Body of pancreas (tissue), 4 donors: ENCODE measurements around the gene YARS1.

Source experiments
- POLR2A ChIP-seq, 3 donors: fragments of 450-650 bp; IDR thresholded peaks; one replicate each; pipeline ENCODE4 v1.6.1; 2016; ENCODE audit warnings: antibody characterized with exemption in 3 of 3, mild to moderate bottlenecking in 2 of 3
- TF ChIP-seq, protein P1 (sequence below), 7 experiments: fragments of 450-650 bp in 4 of 7; fragments of 200-600 bp in 3 of 7; sonication (generic) in 3 of 7; IDR thresholded peaks; one replicate each; pipeline ENCODE4 v1.5.1; 2016 to 2019; ENCODE audit warnings: antibody characterized with exemption in 7 of 7

DNA sequence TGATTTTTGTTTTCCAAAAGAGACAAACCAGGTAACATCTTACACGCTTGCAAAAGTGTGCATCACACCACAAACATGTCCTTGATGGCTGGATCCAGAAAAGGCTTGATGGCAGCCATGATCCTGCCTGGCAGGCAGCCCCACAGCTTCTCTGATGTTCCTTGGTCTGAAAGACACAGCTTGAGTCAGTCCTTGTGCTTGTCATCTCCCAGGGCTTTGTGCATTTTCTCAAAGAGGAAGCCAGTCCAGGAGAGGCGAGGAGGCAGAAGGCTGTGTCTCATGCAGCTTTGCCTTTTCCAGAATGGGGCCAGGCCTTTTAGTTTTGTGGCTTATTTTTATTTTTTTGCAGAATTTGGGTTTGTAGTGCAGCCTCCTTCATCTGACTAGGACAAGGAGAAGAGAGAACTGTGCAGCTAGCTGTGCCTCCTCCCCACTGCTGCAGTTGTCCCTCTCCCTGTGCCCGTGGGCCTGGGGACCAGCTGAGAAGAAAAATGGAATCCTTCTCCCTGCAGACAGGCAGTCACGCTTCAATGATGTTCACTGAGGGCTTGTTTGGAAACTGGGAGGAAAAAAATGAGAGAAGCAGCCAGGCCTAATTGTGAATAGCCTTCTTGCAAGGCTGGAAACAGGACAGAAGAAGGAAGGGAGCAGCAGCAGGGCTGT lies 46.2 kb upstream of the YARS1 start:
- TF ChIP-seq, protein P1, sequence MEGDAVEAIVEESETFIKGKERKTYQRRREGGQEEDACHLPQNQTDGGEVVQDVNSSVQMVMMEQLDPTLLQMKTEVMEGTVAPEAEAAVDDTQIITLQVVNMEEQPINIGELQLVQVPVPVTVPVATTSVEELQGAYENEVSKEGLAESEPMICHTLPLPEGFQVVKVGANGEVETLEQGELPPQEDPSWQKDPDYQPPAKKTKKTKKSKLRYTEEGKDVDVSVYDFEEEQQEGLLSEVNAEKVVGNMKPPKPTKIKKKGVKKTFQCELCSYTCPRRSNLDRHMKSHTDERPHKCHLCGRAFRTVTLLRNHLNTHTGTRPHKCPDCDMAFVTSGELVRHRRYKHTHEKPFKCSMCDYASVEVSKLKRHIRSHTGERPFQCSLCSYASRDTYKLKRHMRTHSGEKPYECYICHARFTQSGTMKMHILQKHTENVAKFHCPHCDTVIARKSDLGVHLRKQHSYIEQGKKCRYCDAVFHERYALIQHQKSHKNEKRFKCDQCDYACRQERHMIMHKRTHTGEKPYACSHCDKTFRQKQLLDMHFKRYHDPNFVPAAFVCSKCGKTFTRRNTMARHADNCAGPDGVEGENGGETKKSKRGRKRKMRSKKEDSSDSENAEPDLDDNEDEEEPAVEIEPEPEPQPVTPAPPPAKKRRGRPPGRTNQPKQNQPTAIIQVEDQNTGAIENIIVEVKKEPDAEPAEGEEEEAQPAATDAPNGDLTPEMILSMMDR (IDR thresholded peaks at IDR 0.05): no peak
- TF ChIP-seq POLR2A (IDR thresholded peaks at IDR 0.05): no peak
